ENCODE measurements around the gene IGFBP4.
"Not testable (repeated sequence)": the region's sequence is repeated elsewhere in the genome, so short reads cannot be mapped to it uniquely, and the experiment has no call there.

IGFBP4 gene

DNA sequence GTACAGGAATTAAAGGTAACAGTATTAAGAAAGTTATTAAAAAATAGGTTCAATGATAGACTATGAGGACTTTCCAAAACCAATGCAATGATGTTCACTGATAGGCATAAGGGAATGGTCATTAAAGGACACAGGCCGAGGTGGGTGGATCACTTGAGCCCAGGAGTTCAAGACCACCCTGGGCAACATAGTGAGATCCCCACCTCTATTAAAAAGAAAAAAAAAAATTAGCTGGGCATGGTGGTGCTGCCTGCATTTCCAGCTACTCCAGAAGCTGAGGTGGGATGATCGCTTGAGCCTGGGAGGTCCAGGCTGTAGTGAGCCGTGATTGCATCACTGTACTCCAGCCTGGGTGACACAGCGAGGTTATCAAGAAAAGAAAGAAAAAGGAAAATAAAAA lies 31.4 kb upstream of the IGFBP4 start:
- no peak for TF ChIP-seq CTCF (IDR thresholded peaks at IDR 0.05; ENCODE audit: extremely low read depth, insufficient read depth, missing control alignments)
- DNase-seq (ENCODE audit: low spot score) = no peak
- in situ Hi-C loops (cut with MboI; ENCODE audit: low pct_unique_long_range_greater_than_20kb, low sequenced_read_pairs, unreplicated experiment) = no loop called here

DNA sequence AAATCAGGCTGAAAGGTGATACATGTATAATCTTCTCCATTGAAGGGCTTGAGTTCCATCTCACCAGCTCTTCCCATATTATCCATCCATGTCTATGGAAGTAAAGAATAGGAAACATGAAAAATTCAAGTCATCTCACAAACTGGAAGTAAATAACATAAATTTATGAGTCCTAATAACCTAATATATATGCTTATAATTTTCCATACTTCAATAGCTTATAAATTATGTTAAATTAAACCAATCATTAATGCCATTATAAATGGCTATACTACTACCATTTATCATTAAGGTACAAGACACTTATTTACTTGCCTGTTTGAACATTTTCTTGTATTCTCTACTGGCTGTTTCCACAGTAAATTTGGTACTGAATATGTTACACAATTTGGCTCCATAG lies 30.4 kb upstream of the IGFBP4 start:
- TF ChIP-seq CTCF (IDR thresholded peaks at IDR 0.05; ENCODE audit: extremely low read depth, insufficient read depth, missing control alignments) = no peak
- in situ Hi-C loops (cut with MboI; ENCODE audit: low pct_unique_long_range_greater_than_20kb, low sequenced_read_pairs, unreplicated experiment) = no loop called here

DNA sequence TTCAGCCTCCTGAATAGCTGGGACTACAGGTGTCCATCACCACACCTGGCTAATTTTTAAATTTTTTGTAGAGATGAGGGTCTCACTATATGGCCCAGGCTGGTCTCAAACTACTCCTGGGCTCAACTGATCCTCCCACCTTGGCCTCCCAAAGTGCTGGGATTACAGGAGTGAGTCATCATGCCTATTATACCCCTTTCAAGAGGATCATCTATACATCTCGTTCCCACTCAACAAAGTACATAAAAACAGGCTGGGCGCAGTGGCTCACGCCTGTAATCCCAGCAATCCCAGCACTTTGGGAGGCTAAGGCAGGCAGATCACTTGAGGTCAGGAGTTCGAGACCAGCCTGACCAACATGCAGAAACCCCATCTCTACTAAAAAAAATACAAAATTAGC lies 28.9 kb upstream of the IGFBP4 start:
- in situ Hi-C loops (cut with MboI; ENCODE audit: low pct_unique_long_range_greater_than_20kb, low sequenced_read_pairs, unreplicated experiment); DNase-seq (ENCODE audit: low spot score): not testable (repeated sequence)

More for the DNA sequence above, 30.4 kb upstream of the IGFBP4 start:
- no peak for DNase-seq (ENCODE audit: low spot score)

GRCh38 chr17:40415390-40415789 lies 27.9 kb upstream of the IGFBP4 start:
- TF ChIP-seq CTCF (IDR thresholded peaks at IDR 0.05; ENCODE audit: extremely low read depth, insufficient read depth, missing control alignments) = peak; percentile 38
- peak; percentile 48 for DNase-seq (ENCODE audit: low spot score)
- in situ Hi-C loops (cut with MboI; ENCODE audit: low pct_unique_long_range_greater_than_20kb, low sequenced_read_pairs, unreplicated experiment) = no loop called here

DNA sequence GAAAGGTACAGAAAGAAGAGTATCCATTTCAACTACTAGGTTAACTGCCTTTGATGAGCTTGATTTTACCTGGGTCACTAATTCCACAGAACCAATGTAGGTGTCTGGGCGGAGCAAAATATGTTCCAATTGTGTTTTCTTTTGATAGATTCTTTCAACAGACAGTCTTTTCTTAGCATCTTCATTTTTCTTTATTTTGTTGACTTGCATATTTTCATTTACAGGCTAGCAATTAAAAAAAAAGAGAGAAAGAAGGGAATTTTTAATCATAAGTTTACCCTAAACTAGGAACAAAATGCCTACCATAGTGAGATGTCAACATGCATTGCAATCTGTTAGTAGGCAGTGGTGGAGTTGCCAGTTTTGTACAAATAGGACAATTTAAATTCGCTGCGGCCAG lies 26.6 kb upstream of the IGFBP4 start:
- in situ Hi-C loops (cut with MboI; ENCODE audit: low pct_unique_long_range_greater_than_20kb, low sequenced_read_pairs, unreplicated experiment) = no loop called here
- DNase-seq (ENCODE audit: low spot score) = no peak
- no peak for TF ChIP-seq CTCF (IDR thresholded peaks at IDR 0.05; ENCODE audit: extremely low read depth, insufficient read depth, missing control alignments)

GRCh38 chr17:40417258-40417608 lies 26.0 kb upstream of the IGFBP4 start:
- TF ChIP-seq CTCF (IDR thresholded peaks at IDR 0.05; ENCODE audit: extremely low read depth, insufficient read depth, missing control alignments) = peak; percentile 36
- in situ Hi-C loops (cut with MboI; ENCODE audit: low pct_unique_long_range_greater_than_20kb, low sequenced_read_pairs, unreplicated experiment) = no loop called here
- peak; percentile 43 for DNase-seq (ENCODE audit: low spot score)

- TF ChIP-seq CTCF (IDR thresholded peaks at IDR 0.05; ENCODE audit: extremely low read depth, insufficient read depth, missing control alignments) = no peak
- DNase-seq (ENCODE audit: low spot score) = peak; percentile 99
- in situ Hi-C loops (cut with MboI; ENCODE audit: low pct_unique_long_range_greater_than_20kb, low sequenced_read_pairs, unreplicated experiment) = no loop called here
Measured at GRCh38 chr17:40417609-40418427, 25.4 kb upstream of the IGFBP4 start, which contains the start of gene TOP2A. TOP2A (minus strand) TSS chr17:40417896; CDS start chr17:40417791, 105 bp downstream.

All from GM13977 (cell line).